Astrocyte of the cerebellum (primary cell): ENCODE results near the gene PSMB3.

ENCODE experiments used
- DNase-seq: peaks from one replicate; pipeline ENCODE4 v3.0.0-alpha.2; 2011; ENCODE audit warnings: low read depth
- H3K4me3 ChIP-seq: 2 replicates; pipeline ENCODE4 v1.5.1; 2011; ENCODE audit warnings: mild to moderate bottlenecking, low read depth, low read length, moderate library complexity
- in situ Hi-C: cut with HindIII; loops from 2 replicates; pipeline ENCODE4 v1.10.0; 2017; ENCODE audit warnings: low sequenced_read_pairs
- TF ChIP-seq, protein P1 (sequence below): IDR thresholded peaks from 2 replicates; pipeline ENCODE4 v1.5.1; 2012; ENCODE audit warnings: low read length, low read depth, moderate library complexity, mild to moderate bottlenecking; ENCODE audit errors: missing control alignments

PSMB3 gene

DNA sequence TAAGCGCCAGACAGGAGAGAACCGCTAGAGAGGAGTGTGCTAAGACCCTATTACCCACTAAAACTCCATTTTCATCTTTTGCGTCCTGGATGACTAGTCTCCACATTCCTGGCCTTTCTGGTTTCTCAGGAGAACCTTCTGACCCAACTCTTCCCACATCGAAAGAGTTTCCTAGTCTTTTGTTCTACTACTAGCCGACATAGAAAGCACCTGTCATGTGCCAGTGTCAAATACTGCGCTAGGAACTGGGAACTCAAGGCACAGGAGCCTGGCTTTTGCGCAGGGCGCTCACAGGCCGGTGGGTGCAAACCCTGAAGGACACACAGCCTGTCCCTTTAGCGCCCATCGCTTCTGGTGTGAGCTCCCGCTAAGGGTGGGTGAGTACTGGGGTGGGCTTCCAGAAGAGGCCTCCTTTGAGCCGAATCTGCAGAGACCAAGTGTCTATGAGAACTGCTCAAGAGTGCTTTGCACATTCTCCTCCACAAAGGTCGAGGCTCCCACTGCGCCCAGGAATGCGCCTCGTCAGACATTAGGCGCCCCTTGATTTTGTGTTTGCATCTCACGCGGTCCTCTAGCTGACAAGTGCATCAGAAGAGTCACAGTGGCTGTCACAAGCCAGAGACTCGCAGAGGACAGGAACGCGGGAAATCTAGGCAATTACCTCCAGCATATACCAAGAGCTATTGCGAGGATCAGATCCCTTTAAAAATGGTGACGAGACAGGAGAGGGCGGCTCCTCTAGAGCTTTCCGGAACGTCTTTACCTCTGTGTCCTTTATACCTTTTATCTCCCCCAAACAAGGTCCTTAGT is 2.0 kb upstream of the PSMB3 start:
- TF ChIP-seq, protein P1, sequence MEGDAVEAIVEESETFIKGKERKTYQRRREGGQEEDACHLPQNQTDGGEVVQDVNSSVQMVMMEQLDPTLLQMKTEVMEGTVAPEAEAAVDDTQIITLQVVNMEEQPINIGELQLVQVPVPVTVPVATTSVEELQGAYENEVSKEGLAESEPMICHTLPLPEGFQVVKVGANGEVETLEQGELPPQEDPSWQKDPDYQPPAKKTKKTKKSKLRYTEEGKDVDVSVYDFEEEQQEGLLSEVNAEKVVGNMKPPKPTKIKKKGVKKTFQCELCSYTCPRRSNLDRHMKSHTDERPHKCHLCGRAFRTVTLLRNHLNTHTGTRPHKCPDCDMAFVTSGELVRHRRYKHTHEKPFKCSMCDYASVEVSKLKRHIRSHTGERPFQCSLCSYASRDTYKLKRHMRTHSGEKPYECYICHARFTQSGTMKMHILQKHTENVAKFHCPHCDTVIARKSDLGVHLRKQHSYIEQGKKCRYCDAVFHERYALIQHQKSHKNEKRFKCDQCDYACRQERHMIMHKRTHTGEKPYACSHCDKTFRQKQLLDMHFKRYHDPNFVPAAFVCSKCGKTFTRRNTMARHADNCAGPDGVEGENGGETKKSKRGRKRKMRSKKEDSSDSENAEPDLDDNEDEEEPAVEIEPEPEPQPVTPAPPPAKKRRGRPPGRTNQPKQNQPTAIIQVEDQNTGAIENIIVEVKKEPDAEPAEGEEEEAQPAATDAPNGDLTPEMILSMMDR: no peak
- DNase-seq: no peak
- peak overlapping the region; percentile 93 for H3K4me3 ChIP-seq
- in situ Hi-C loops: no loop called here

DNA sequence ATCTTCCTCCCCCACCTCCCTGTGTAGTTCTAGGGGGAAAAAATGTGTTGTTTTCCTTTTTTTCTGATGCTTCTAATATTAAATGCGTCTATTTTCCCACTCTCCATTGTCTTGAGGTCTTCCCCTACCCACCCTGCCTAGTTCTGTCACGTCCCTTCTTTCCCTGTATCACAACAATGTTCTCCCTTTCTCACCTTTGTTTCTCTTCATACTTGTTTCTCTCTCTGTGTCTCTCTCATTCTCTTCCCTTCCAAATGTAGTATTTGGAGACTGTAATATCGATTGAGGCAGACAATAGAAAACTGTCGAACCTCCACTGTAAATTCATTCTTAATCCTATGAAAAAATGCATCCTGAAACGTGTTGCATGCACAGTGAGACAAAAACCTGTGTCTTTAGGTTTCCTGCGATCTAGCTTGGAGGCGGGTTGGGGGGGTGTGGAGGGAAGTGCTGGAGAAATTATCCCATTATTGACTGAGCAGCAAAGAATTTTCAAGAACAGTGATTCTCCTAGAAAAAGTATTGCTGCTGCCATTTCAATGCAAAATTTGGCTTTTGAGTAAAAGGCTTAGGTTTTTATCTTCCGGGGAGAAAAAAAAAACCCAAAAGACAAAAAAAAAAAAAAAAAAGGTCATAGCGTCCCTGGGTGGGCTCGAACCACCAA is 1.3 kb upstream of the PSMB3 start:
- DNase-seq: no peak
- TF ChIP-seq, protein P1: no peak
- peak overlapping the region; percentile 79 for H3K4me3 ChIP-seq
- in situ Hi-C loops: no loop called here

- DNase-seq: peak; percentile 60
- peak overlapping the region; percentile 79 for H3K4me3 ChIP-seq
- in situ Hi-C loops: no loop called here
- TF ChIP-seq, protein P1: no peak
Observed at GRCh38 chr17:38751808-38752307, 683 bp upstream of the PSMB3 start.

DNA sequence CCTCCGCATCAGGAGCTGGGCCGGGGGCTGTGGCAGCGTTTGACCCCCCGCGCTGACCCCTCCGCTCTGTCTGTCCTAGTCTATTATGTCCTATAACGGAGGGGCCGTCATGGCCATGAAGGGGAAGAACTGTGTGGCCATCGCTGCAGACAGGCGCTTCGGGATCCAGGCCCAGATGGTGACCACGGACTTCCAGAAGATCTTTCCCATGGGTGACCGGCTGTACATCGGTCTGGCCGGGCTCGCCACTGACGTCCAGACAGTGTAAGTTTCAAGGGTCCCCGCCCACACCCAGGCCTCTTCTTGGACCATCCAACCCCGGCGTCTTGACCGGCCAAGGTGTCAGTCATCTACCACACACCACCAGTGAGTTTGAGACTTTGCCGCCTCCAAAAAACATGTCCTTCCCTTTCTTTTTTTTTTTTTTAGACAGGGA is 548 bp downstream of the PSMB3 start:
- TF ChIP-seq, protein P1: no peak
- in situ Hi-C loops: no loop called here
- DNase-seq: no peak
- peak overlapping the region; percentile 79 for H3K4me3 ChIP-seq

GRCh38 chr17:38761612-38762011 is 9.1 kb downstream of the PSMB3 start:
- H3K4me3 ChIP-seq: no peak overlapping the region
- TF ChIP-seq, protein P1: peak; percentile 42
- in situ Hi-C loops: no loop called here
- no peak for DNase-seq

GRCh38 chr17:38762231-38762630 is 9.7 kb downstream of the PSMB3 start:
- H3K4me3 ChIP-seq: no peak overlapping the region
- TF ChIP-seq, protein P1: no peak
- no peak for DNase-seq
- in situ Hi-C loops: no loop called here
